BE2C (cell line): Measurements from ENCODE around the gene ZNF254.

ENCODE experiments used
- DNase-seq: peaks from one replicate; pipeline ENCODE4 v3.0.0-alpha.2; 2020
- H3K27me3 ChIP-seq: fragments of 250-450 bp; sonication (Bioruptor Pico); 2 replicates; pipeline ENCODE4 v1.5.1; 2020; ENCODE audit warnings: mild to moderate bottlenecking
- H3K36me3 ChIP-seq: fragments of 250-450 bp; sonication (Bioruptor Pico); 2 replicates; pipeline ENCODE4 v1.5.1; 2020; ENCODE audit warnings: mild to moderate bottlenecking
- H3K4me1 ChIP-seq: fragments of 250-450 bp; sonication (Bioruptor Pico); 2 replicates; pipeline ENCODE4 v1.5.1; 2020
- H3K4me3 ChIP-seq: 2 replicates; pipeline ENCODE4 v1.5.1; 2011; ENCODE audit warnings: low read depth, low read length
- H3K9me3 ChIP-seq: fragments of 250-450 bp; sonication (Bioruptor Pico); 2 replicates; pipeline ENCODE4 v1.5.1; 2020
- CTCF ChIP-seq: IDR thresholded peaks from 2 replicates; pipeline ENCODE4 v1.5.1; 2012; ENCODE audit warnings: mild to moderate bottlenecking, low read depth, low read length

ZNF254 gene

GRCh38 chr19:24052811-24053210, 34.2 kb upstream of the ZNF254 start:
- no peak for DNase-seq
- H3K36me3 ChIP-seq: peaks cover 63% of the 10 kb centered on the region
- H3K4me3 ChIP-seq: no peak overlapping the region
- TF ChIP-seq CTCF: no peak
- H3K9me3 ChIP-seq: no peaks in the 10 kb centered on the region
- no peaks in the 10 kb centered on the region for H3K27me3 ChIP-seq
- H3K4me1 ChIP-seq: no peaks in the 10 kb centered on the region

- peaks cover 62% of the 10 kb centered on the region for H3K36me3 ChIP-seq
- TF ChIP-seq CTCF: no peak
- H3K9me3 ChIP-seq: no peaks in the 10 kb centered on the region
Observed at GRCh38 chr19:24053601-24054000, 33.4 kb upstream of the ZNF254 start.

GRCh38 chr19:24054044-24054935, 32.7 kb upstream of the ZNF254 start:
- Histone ChIP-seq H3K4me1 (no peaks in the 10 kb centered on the region), H3K4me3 (no peak overlapping the region), H3K36me3 (peaks cover 61% of the 10 kb centered on the region), H3K9me3 (no peaks in the 10 kb centered on the region), H3K27me3 (no peaks in the 10 kb centered on the region)
- no peak for TF ChIP-seq CTCF
- DNase-seq: no peak

More at GRCh38 chr19:24053601-24054000, 33.4 kb upstream of the ZNF254 start:
- H3K27me3 ChIP-seq: no peaks in the 10 kb centered on the region
- no peak for DNase-seq
- no peaks in the 10 kb centered on the region for H3K4me1 ChIP-seq
- H3K4me3 ChIP-seq: no peak overlapping the region

- TF ChIP-seq CTCF: no peak
- no peak overlapping the region for H3K4me3 ChIP-seq
- H3K27me3 ChIP-seq: no peaks in the 10 kb centered on the region
- H3K36me3 ChIP-seq: peaks cover 56% of the 10 kb centered on the region
- no peaks in the 10 kb centered on the region for H3K9me3 ChIP-seq
- no peak for DNase-seq
- no peaks in the 10 kb centered on the region for H3K4me1 ChIP-seq
Observed at GRCh38 chr19:24055548-24055947, 31.4 kb upstream of the ZNF254 start.

GRCh38 chr19:24057144-24057543, 29.8 kb upstream of the ZNF254 start:
- TF ChIP-seq CTCF: no peak

GRCh38 chr19:24059563-24060295, 27.3 kb upstream of the ZNF254 start:
- H3K27me3 ChIP-seq: no peaks in the 10 kb centered on the region
- no peaks in the 10 kb centered on the region for H3K9me3 ChIP-seq
- no peak overlapping the region for H3K4me3 ChIP-seq
- H3K36me3 ChIP-seq: peaks cover 18% of the 10 kb centered on the region
- no peak for DNase-seq
- TF ChIP-seq CTCF: no peak
- no peaks in the 10 kb centered on the region for H3K4me1 ChIP-seq

More at GRCh38 chr19:24057144-24057543, 29.8 kb upstream of the ZNF254 start:
- H3K9me3 ChIP-seq: no peaks in the 10 kb centered on the region
- H3K27me3 ChIP-seq: no peaks in the 10 kb centered on the region
- H3K4me3 ChIP-seq: no peak overlapping the region
- no peak for DNase-seq
- peaks cover 40% of the 10 kb centered on the region for H3K36me3 ChIP-seq
- H3K4me1 ChIP-seq: no peaks in the 10 kb centered on the region
